ENCODE measurements around the gene FAM204A.

GRCh38 chr10:118278649-118279048 is 63.5 kb downstream of the FAM204A start:
- no peak for TF ChIP-seq POLR2A (IDR thresholded peaks at IDR 0.05; ENCODE audit: low read length)
- TF ChIP-seq GATA1 (IDR thresholded peaks at IDR 0.05; ENCODE audit: low read depth, low read length) = no peak
